ENCODE measurements around the gene FAM83C.

DNA sequence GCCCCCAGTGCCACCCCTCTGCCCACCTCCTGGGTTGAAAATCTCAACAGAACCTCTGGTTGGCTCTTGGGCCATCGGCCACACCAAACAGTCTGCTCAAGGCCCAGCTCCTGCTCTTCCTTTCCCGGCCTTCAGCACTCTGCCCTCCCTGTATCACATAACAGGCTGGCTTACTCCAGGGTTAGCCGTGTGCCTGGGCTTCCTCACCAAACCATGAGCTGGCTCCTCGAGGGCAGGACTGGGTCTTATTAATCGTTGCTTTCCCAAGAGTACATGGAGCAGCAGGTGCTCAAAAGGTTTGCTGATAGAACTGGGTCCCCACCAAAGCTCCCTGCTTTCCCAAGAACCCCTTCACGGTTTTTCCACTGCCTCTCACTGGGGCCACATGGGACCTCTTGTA lies 12.7 kb upstream of the FAM83C start:
- TF ChIP-seq, protein P1, sequence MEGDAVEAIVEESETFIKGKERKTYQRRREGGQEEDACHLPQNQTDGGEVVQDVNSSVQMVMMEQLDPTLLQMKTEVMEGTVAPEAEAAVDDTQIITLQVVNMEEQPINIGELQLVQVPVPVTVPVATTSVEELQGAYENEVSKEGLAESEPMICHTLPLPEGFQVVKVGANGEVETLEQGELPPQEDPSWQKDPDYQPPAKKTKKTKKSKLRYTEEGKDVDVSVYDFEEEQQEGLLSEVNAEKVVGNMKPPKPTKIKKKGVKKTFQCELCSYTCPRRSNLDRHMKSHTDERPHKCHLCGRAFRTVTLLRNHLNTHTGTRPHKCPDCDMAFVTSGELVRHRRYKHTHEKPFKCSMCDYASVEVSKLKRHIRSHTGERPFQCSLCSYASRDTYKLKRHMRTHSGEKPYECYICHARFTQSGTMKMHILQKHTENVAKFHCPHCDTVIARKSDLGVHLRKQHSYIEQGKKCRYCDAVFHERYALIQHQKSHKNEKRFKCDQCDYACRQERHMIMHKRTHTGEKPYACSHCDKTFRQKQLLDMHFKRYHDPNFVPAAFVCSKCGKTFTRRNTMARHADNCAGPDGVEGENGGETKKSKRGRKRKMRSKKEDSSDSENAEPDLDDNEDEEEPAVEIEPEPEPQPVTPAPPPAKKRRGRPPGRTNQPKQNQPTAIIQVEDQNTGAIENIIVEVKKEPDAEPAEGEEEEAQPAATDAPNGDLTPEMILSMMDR (IDR thresholded peaks at IDR 0.05) = no peak
- no peak for TF ChIP-seq POLR2A (IDR thresholded peaks at IDR 0.05)
